HCT116 (cell line): Measurements from ENCODE around the gene SPHKAP. TPM values are rescaled to one million over a fixed set of nuclear protein-coding genes. Genes with fewer than 3 reads are reported as not detected.

Source experiments
- ATAC-seq: fragments of 200-7000 bp; cut with Tn5 transposase; 2 replicates; pipeline ENCODE4 v1.9.1; 2020; ENCODE audit warnings: mild to moderate bottlenecking, moderate library complexity
- BruUV-seq: library from RNA; stranded (reverse); fragments of 400-500 nt; replicated peaks from 2 replicates; lab custom pipeline; 2021; lab: Mats Ljungman, UMichigan
- CTCF ChIA-PET: fragments of 300-600 bp; sonication (Branson Sonifier 250); formaldehyde crosslinking; loops from one replicate; lab custom pipeline; 2021; ENCODE audit warnings: antibody characterized with exemption; lab: Charles Lee
- POLR2A ChIA-PET: fragments of 300-600, 350-600 bp; sonication (Branson Sonifier 250); formaldehyde crosslinking; loops from one replicate; lab custom pipeline; 2021; ENCODE audit warnings: antibody characterized with exemption; lab: Charles Lee
- RAD21 ChIA-PET, 2 experiments: fragments of 300-600 bp; sonication (Branson Sonifier 250); formaldehyde crosslinking; loops; one replicate each; lab custom pipeline; 2023; ENCODE audit warnings: low total read pairs in 2 of 2; ENCODE audit not compliant: uncharacterized antibody in 2 of 2, unreplicated experiment in 2 of 2, low non-redundant PET in 1 of 2; lab: Charles Lee
- DNase-seq: peaks from one replicate; pipeline ENCODE4 v3.0.0-alpha.2; 2010; ENCODE audit warnings: low read depth, low spot score
- H2AFZ ChIP-seq: fragments of 200-600 bp; shearing (Covaris generic), sonication (generic); 2 replicates; pipeline ENCODE4 v1.6.1; 2017; ENCODE audit warnings: low read depth, mixed run types, mixed read lengths, antibody characterized with exemption, low read length; ENCODE audit not compliant: poor library complexity, severe bottlenecking
- H3K27ac ChIP-seq: 2 replicates; pipeline ENCODE4 v1.5.1; 2012; ENCODE audit warnings: low read depth, low read length
- H3K27me3 ChIP-seq: fragments of 200-600 bp; sonication (generic); 2 replicates; pipeline ENCODE4 v1.6.1; 2016; ENCODE audit warnings: mixed run types, low read length, mixed read lengths; ENCODE audit not compliant: insufficient read depth
- H3K36me3 ChIP-seq, 2 experiments: fragments of 200-500 bp in 1 of 2; fragments of 200-600 bp in 1 of 2; sonication (Bioruptor generic) in 1 of 2; sonication (generic) in 1 of 2; 2 replicates each; pipeline versions ENCODE4 v1.5.1 to v1.6.1; 2014 to 2016; ENCODE audit warnings: low read length in 2 of 2, inconsistent platforms in 1 of 2, mixed read lengths in 1 of 2, mixed run types in 1 of 2; ENCODE audit not compliant: insufficient read depth in 2 of 2, control insufficient read depth in 1 of 2
- H3K4me1 ChIP-seq, 2 experiments: fragments of 200-600 bp in 1 of 2; sonication (generic) in 1 of 2; 2 replicates each; pipeline versions ENCODE4 v1.5.1 to v1.6.1; 2012 to 2017; ENCODE audit warnings: low read length in 2 of 2, inconsistent platforms in 1 of 2, mild to moderate bottlenecking in 1 of 2, mixed read lengths in 1 of 2, mixed run types in 1 of 2, moderate library complexity in 1 of 2; ENCODE audit not compliant: insufficient read depth in 2 of 2, control insufficient read depth in 1 of 2
- H3K4me2 ChIP-seq: fragments of 200-600 bp; sonication (generic); 2 replicates; pipeline ENCODE4 v1.6.1; 2017; ENCODE audit warnings: mixed run types, low read length, mixed read lengths
- H3K4me3 ChIP-seq, 2 experiments: fragments of 200-600 bp in 1 of 2; sonication (generic) in 1 of 2; replicated peaks in 1 of 2; 2 replicates each; pipeline ENCODE4 v1.5.1; 2011 to 2016; ENCODE audit warnings: low read length in 2 of 2, control low read depth in 1 of 2, low read depth in 1 of 2, mild to moderate bottlenecking in 1 of 2, mixed read lengths in 1 of 2, mixed run types in 1 of 2
- H3K79me2 ChIP-seq: fragments of 200-600 bp; sonication (generic); 2 replicates; pipeline ENCODE4 v1.6.1; 2017; ENCODE audit warnings: mild to moderate bottlenecking, mixed run types, low read length, moderate library complexity, mixed read lengths; ENCODE audit not compliant: insufficient read depth
- H3K9ac ChIP-seq: fragments of 200-600 bp; sonication (generic); 2 replicates; pipeline ENCODE4 v1.6.1; 2016; ENCODE audit warnings: low read length, mixed read lengths
- H3K9me2 ChIP-seq: fragments of 200-600 bp; sonication (generic), shearing (Covaris generic); 2 replicates; pipeline ENCODE4 v1.6.1; 2017; ENCODE audit warnings: mixed run types, mild to moderate bottlenecking, moderate library complexity; ENCODE audit not compliant: insufficient read depth
- H3K9me3 ChIP-seq, 2 experiments: fragments of 200-500 bp in 1 of 2; fragments of 200-600 bp in 1 of 2; sonication (Bioruptor generic) in 1 of 2; sonication (generic) in 1 of 2; 2 replicates each; pipeline ENCODE4 v1.6.1; 2014 to 2017; ENCODE audit warnings: low read length in 2 of 2, mixed read lengths in 2 of 2, inconsistent platforms in 1 of 2, low read depth in 1 of 2, mild to moderate bottlenecking in 1 of 2, mixed run types in 1 of 2, moderate library complexity in 1 of 2; ENCODE audit not compliant: control insufficient read depth in 1 of 2, insufficient read depth in 1 of 2
- H4K20me1 ChIP-seq: fragments of 200-600 bp; sonication (generic), shearing (Covaris generic); 2 replicates; pipeline ENCODE4 v1.6.1; 2017; ENCODE audit warnings: mixed run types, mild to moderate bottlenecking, moderate library complexity; ENCODE audit not compliant: insufficient read depth
- ATF3 ChIP-seq: IDR thresholded peaks from 2 replicates; pipeline ENCODE4 v1.6.1; 2012
- CBX3 ChIP-seq: IDR thresholded peaks from 2 replicates; pipeline ENCODE4 v1.6.1; 2012; ENCODE audit warnings: low read depth
- EZH2 ChIP-seq: fragments of 200-600 bp; sonication (generic); IDR thresholded peaks from 2 replicates; pipeline ENCODE4 v1.6.1; 2017; ENCODE audit warnings: antibody characterized with exemption, mixed run types
- POLR2AphosphoS5 ChIP-seq: IDR thresholded peaks from 2 replicates; pipeline ENCODE4 v1.6.1; 2011; ENCODE audit warnings: mild to moderate bottlenecking, low read depth, low read length, moderate library complexity
- SRF ChIP-seq: IDR thresholded peaks from 2 replicates; pipeline ENCODE4 v1.6.1; 2012; ENCODE audit warnings: low read depth
- YY1 ChIP-seq: IDR thresholded peaks from 2 replicates; pipeline ENCODE4 v1.6.1; 2011; ENCODE audit warnings: low read length, low read depth, moderate library complexity, mild to moderate bottlenecking; ENCODE audit not compliant: insufficient replicate concordance; ENCODE audit errors: extremely low read depth
- ZNF274 ChIP-seq: fragments of 200-500 bp; sonication (Bioruptor generic); IDR thresholded peaks from 2 replicates; pipeline ENCODE4 v1.6.1; 2014; ENCODE audit warnings: mild to moderate bottlenecking, low read depth, low read length, inconsistent platforms
- intact Hi-C: fragments of 100-400 bp; cut with micrococcal nuclease; formaldehyde crosslinking; loops from 2 replicates; pipeline ENCODE4 v1.10.0; 2022
- total RNA-seq: library from RNA; stranded (reverse); gene quantifications from one replicate; pipeline ENCODE4 v1.2.1, GENCODE V29; 2021; ENCODE audit not compliant: unreplicated experiment

SPHKAP gene
- total RNA-seq, 1 experiment from 2014 or later = not detected

DNA sequence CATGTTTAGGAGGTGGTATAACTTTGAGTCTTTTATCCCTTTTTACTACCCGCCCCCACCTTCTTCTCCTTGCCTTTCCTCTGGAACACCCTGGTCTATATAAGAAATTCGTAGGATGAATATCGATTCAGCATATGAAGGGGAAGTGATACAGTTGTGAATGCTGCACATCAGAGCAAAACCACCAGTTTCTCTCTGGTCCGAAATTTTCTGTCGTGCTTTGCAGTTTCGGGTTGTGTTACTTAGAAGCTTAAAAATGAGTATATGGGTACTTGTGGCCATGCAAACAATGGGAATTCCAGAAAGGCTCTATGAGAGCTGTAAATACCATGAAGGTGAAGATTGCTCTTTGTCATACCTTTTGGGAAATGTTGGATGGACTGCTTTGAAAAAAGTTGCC is 249.5 kb downstream of the SPHKAP start:
- Histone ChIP-seq H3K27ac (no peak overlapping the region), H3K79me2 (no peaks in the 10 kb centered on the region), H4K20me1 (no peaks in the 10 kb centered on the region), H3K36me3 (no peaks in the 10 kb centered on the region), H2AFZ (no peak overlapping the region), H3K27me3 (no peaks in the 10 kb centered on the region), H3K4me1 (no peaks in the 10 kb centered on the region), H3K9me2 (no peaks in the 10 kb centered on the region), H3K4me2 (no peak overlapping the region), H3K9me3 (no peaks in the 10 kb centered on the region), H3K4me3 (no peak overlapping the region), H3K9ac (no peak overlapping the region)
- no peak for DNase-seq
- POLR2A ChIA-PET = no interaction called here
- no TSS peak for BruUV-seq
- CTCF ChIA-PET = interaction anchor here (0.7 to 1.0 kb wide), 3 partner anchors 9 to 41 kb away, joined by 3 to 4 read pairs (median 3); no protein-coding TSS in a partner anchor
- no peak for ATAC-seq
- intact Hi-C loops = no loop called here
- RAD21 ChIA-PET = no interaction called here
- TF ChIP-seq SRF (no peak), ATF3 (no peak), YY1 (no peak), CBX3 (no peak), POLR2AphosphoS5 (no peak), EZH2 (no peak), ZNF274 (no peak)
